Brain microvascular endothelial cell (primary cell): ENCODE results near the gene FAM204A.

Source experiments
- DNase-seq: peaks from one replicate; pipeline ENCODE4 v3.0.0-alpha.2; 2020
- H3K27ac ChIP-seq: fragments of 250-450 bp; sonication (Bioruptor Pico); 2 replicates; pipeline ENCODE4 v1.5.1; 2020; ENCODE audit warnings: mild to moderate bottlenecking, moderate library complexity
- H3K27me3 ChIP-seq: fragments of 250-450 bp; sonication (Bioruptor Pico); replicated peaks from 2 replicates; pipeline ENCODE4 v1.5.1; 2020; ENCODE audit warnings: mild to moderate bottlenecking
- H3K36me3 ChIP-seq: fragments of 250-450 bp; sonication (Bioruptor Pico); replicated peaks from 2 replicates; pipeline ENCODE4 v1.5.1; 2020; ENCODE audit warnings: mild to moderate bottlenecking
- H3K4me3 ChIP-seq: 2 replicates; pipeline ENCODE4 v1.5.1; 2011; ENCODE audit warnings: low read depth, mild to moderate bottlenecking, control low read depth, low read length, moderate library complexity
- CTCF ChIP-seq: IDR thresholded peaks from 2 replicates; pipeline ENCODE4 v1.5.1; 2011; ENCODE audit warnings: low read depth, mild to moderate bottlenecking, moderate library complexity, low read length, control low read depth, inconsistent platforms; ENCODE audit errors: missing control alignments
- in situ Hi-C: cut with HindIII; loops from 2 replicates; pipeline ENCODE4 v1.10.0; 2017; ENCODE audit warnings: low sequenced_read_pairs, low pct_ligation_motif_present

FAM204A gene

GRCh38 chr10:118330295-118331076, 11.6 kb downstream of the FAM204A start:
- no peak for TF ChIP-seq CTCF
- H3K4me3 ChIP-seq, result no peak overlapping the region
- H3K36me3 ChIP-seq, result peaks cover 36% of the 10 kb centered on the region
- H3K27ac ChIP-seq, result no peak overlapping the region
- no peak for DNase-seq
- H3K27me3 ChIP-seq, result no peaks in the 10 kb centered on the region
- in situ Hi-C loops, result no loop called here

- Histone ChIP-seq H3K4me3 (no peak overlapping the region), H3K27me3 (no peaks in the 10 kb centered on the region), H3K27ac (no peak overlapping the region), H3K36me3 (peaks cover 31% of the 10 kb centered on the region)
- DNase-seq, result no peak
- TF ChIP-seq CTCF, result no peak
- in situ Hi-C loops, result no loop called here
Measured at GRCh38 chr10:118324140-118324539, 18.0 kb downstream of the FAM204A start.

- in situ Hi-C loops, result no loop called here
- H3K36me3 ChIP-seq, result peaks cover 16% of the 10 kb centered on the region
- no peak for DNase-seq
- no peak overlapping the region for H3K4me3 ChIP-seq
- no peaks in the 10 kb centered on the region for H3K27me3 ChIP-seq
- no peak for TF ChIP-seq CTCF
- no peak overlapping the region for H3K27ac ChIP-seq
Measured at GRCh38 chr10:118321724-118322575, 20.2 kb downstream of the FAM204A start.

- in situ Hi-C loops, result no loop called here
- Histone ChIP-seq H3K4me3 (no peak overlapping the region), H3K27ac (no peak overlapping the region), H3K27me3 (no peaks in the 10 kb centered on the region), H3K36me3 (peaks cover 2% of the 10 kb centered on the region)
- DNase-seq, result no peak
- no peak for TF ChIP-seq CTCF
Measured at GRCh38 chr10:118315629-118316028, 26.5 kb downstream of the FAM204A start.

GRCh38 chr10:118314882-118315281, 27.2 kb downstream of the FAM204A start:
- Histone ChIP-seq H3K4me3 (no peak overlapping the region), H3K27ac (no peak overlapping the region), H3K27me3 (no peaks in the 10 kb centered on the region), H3K36me3 (no peaks in the 10 kb centered on the region)
- DNase-seq, result no peak
- no peak for TF ChIP-seq CTCF
- in situ Hi-C loops, result no loop called here
